Measurements from ENCODE around the gene FMNL2.

GRCh38 chr2:152445791-152446201 is 110.8 kb downstream of the FMNL2 start:
- TF ChIP-seq, protein P1, sequence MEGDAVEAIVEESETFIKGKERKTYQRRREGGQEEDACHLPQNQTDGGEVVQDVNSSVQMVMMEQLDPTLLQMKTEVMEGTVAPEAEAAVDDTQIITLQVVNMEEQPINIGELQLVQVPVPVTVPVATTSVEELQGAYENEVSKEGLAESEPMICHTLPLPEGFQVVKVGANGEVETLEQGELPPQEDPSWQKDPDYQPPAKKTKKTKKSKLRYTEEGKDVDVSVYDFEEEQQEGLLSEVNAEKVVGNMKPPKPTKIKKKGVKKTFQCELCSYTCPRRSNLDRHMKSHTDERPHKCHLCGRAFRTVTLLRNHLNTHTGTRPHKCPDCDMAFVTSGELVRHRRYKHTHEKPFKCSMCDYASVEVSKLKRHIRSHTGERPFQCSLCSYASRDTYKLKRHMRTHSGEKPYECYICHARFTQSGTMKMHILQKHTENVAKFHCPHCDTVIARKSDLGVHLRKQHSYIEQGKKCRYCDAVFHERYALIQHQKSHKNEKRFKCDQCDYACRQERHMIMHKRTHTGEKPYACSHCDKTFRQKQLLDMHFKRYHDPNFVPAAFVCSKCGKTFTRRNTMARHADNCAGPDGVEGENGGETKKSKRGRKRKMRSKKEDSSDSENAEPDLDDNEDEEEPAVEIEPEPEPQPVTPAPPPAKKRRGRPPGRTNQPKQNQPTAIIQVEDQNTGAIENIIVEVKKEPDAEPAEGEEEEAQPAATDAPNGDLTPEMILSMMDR (conservative IDR thresholded peaks at IDR 0.05; ENCODE audit: low read depth, low read length) = no peak
- TF ChIP-seq RFX5 (IDR thresholded peaks at IDR 0.05; ENCODE audit: low read depth, low read length) = no peak
- TF ChIP-seq CEBPB (IDR thresholded peaks at IDR 0.05; ENCODE audit: low read depth, low read length) = no peak

Measured in IMR-90 (cell line).